HG03139 (cell line): Measurements from ENCODE around the gene ZBTB14.

ENCODE experiments used
- ATAC-seq: cut with Tn5 transposase; IDR thresholded peaks from one replicate; pipeline ENCODE4 v1.9.1; 2021; ENCODE audit not compliant: unreplicated experiment

Gene ZBTB14

DNA sequence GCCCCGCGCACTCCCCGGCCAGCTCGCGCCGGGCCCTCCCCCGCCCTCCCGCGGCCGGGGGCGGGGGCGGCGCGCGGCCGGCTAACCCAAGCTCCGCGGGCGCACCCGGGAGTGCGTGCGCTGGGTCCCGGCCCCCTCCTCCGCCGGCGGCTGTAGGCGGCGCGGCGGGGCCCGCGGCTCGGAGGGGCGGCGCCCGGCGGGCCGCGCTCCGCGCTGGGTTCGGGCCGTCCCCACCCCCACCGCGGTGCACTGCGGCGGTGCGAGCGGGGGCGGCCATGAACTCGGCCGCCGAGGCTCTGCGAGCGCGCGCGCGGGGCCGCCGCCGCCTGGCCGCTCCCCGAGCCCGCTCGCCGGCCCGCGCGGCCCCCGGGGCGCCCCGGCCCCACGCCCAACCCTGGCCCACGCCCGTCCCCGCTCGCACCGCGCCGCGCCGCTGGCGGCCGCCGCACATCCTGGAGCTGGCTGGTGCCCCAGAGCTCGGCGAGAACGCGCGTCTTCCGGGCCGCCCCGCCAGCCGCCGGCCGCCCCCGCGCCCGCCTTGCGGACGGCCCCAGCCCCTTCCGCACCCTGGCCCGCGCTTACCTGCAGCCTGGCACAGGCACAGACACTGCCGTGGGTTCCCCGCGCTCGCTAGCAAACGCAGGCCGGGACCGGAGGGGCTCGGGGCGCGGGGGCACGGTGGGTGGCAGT is at the start of gene ZBTB14:
Gene ZBTB14 (minus strand): TSS at position 496 of the 690 bp plus-strand sequence. CDS start 2,480 bp downstream, outside the sequence.
- peak; percentile 31 for ATAC-seq

- no peak for ATAC-seq
These were observed 43.8 kb upstream of the ZBTB14 start for GRCh38 chr18:5339202-5339834.

GRCh38 chr18:5334456-5335075 is 39.0 kb upstream of the ZBTB14 start:
- no peak for ATAC-seq

DNA sequence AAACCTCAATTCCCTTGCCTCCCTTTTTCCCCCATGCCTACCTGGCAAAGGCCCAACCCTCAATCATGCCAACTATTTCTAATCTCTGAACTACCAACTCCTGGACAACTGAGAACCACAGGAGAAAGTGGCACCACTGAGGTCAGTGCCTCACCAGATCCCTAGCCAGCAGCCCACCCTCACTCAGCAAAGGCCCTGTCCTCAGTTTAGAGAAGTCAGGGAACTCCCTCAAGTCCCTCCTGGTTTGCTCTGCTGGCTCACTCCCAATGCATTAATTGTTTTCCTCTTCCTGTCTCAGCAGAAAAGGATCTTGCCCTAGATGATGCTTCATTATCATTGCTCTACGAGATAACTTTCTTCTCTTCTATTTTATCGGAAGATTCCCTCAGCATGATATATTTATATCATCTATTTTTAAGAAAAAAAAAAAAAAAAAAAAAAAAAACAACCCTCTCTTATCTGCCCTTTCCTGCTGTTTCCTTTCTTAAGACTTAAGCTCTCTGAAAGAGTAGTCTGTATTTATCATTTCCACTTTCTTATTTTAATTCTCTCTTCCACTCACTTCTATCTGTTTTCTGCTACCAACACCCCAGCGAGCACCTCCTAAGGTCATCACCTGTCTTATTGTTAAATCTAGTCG is 22.7 kb upstream of the ZBTB14 start:
- ATAC-seq = no peak

GRCh38 chr18:5317186-5317585 is 21.7 kb upstream of the ZBTB14 start:
- ATAC-seq = no peak

DNA sequence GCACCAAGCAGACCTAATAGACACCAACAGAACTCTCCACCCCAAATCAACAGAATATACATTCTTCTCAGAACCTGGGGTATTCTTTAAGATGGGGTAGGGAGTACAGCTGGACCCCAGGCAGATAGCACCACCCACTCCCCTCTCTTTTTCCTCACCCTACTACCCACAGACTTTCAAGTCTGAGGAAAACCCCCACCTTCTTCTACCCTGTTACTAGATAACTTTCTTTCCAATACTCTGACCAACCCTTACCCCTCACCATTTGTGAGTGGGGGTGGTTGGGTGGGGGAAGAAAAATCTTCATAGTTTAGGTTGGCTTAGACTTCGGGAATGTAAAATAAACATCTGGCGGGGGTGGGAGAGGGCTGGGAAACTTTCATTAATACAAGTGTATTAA is 20.3 kb upstream of the ZBTB14 start:
- ATAC-seq = no peak

- ATAC-seq = no peak
These were observed 15.9 kb upstream of the ZBTB14 start for GRCh38 chr18:5311301-5311989.

GRCh38 chr18:5309888-5310470 is 14.5 kb upstream of the ZBTB14 start:
- ATAC-seq = peak; percentile 98

- no peak for ATAC-seq
These were observed 10.3 kb upstream of the ZBTB14 start for GRCh38 chr18:5305835-5306234.

DNA sequence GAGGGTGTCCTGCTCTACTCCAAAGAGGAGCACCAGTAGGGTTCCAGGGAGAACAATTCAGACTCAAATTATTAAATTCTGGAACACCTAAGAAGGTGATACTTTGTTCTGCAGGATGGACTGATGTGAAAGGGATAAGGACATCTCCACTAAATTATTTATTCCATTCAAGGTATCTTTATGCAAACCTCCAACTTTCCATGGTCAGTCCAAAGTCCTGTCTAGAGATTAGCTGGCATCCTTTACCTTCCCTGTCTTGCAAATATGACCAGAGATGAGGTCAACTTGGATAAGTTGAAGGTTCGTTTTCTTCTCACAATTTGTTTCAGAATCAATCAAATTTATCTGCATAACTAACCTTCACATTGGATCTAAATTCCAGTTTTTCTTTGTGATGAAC is 8.7 kb upstream of the ZBTB14 start:
- no peak for ATAC-seq

DNA sequence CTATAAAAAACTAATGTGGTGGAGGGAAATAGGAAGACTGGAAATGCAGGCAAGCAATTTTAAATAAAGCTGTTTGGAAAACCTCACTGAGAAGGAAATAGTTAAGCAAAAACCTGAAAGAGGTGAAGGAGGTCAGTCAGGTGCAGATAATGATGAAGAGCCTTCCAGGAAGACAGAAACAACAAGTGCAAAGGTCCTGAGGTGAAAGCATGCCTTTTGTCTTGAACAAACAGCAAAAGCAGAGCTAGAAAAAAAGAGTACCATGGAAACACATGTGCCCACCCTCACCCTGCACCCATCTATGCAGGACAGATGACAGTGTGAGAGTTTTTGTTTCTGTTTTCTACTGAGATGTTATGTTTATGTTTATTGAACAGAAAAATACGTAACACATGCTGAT is 8.1 kb upstream of the ZBTB14 start:
- no peak for ATAC-seq

DNA sequence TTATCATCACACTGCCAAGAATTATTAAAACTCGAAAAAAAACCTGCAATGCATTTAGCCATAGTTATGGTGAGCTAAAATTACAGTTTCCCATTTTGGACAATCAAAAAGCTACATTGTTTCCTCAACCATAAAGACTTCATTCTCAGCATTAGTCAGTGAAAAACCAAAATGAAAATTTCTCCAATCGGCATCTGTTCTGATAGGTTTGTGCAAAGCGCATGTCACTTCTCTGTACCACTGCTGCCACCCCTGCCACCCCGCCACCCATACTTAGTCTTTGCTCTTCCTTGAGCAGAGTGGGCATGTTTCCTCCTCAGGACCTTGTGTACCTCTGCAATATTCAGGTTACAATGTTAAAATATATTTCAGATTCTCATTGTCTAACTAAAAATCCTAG is 7.1 kb upstream of the ZBTB14 start:
- ATAC-seq = no peak

GRCh38 chr18:5300476-5301010 is 5.0 kb upstream of the ZBTB14 start:
- ATAC-seq = no peak

DNA sequence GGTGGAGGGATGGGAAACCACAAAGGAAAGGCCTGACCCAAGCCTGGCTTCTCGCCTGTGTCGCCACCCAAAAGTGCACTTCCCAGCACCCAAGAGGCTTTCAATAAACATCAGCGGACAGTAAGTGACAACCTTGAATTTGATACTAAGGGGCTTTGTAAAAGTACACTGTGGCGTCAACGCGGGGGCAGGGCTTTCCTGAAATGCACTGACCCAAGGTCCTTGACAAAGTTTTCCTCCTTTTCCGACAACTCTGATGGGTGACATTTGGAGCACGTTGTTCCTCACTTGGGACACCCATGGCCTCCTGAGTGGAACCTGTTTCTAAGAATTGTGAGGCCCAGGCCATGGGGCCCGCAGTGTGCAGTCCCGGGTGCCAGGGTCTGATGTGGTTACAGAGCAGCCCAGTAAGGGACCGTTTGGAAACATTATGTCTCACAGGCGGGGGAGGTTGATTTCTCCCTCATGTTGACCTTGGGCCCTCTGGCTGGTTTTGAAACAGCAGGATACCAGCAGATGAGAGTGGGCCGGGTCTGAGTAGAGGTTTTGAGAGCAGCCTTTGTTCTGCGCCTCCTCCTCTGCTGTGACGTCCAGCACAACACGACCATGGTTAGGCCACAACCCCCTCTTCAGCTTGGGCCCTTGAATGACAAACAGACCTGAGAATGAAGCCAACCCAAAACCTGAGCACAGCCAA is 2.8 kb upstream of the ZBTB14 start:
- no peak for ATAC-seq

DNA sequence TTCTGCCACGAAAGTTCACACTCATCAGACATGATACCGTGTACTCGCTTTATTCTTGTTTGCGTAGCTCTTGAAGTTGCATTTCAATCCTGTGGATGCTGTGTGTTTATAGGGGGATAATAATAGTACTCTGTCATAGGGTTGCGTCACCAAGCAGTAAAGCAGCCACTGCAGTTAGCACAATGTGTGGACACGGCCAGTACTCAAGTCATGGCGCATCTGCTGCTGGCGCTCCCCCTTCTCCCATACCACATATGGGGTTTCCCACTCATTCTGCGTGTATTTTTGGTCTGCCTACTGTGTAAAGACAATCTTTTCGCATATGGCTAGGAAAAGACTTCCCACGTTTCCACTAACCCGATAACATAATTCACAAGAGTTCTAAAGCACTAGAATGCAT is 2.1 kb upstream of the ZBTB14 start:
- ATAC-seq = no peak

GRCh38 chr18:5296706-5297320 is 1.3 kb upstream of the ZBTB14 start:
- peak; percentile 8 for ATAC-seq

DNA sequence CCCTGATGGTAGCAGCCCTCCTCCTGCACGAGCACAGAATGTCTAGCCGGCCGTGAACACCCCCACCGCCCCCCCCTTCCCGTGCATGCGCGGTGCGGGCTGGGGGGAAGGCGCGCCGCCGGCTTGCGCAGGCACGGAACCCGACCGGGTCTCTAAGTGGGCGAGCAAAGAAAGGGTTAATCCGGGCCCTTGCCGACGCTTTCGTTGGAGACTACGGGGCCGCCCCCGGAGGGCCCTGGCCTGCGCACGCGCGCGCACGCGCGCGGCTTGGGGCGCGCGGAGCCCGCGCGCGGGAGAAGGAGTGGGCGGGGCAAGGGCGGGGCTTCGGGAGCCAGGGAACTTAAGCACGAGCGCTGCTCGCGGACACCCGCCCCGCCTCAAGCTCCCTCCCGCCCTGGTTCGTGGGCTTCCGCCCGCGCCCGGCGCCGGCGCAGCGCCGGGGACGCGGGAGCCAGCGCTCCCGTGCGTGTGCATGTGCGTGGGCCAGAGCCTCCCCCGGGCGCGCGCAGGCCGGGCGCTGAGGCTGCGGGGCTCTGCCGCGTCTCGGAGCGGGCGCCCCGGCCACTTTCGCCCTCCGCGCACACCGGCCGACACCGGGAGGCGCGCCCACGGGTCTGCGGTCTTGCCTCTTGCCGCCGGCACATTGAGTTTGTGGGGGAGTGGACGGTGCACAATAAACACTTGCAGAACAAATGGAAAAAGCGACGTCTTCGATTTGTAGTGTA is 617 bp upstream of the ZBTB14 start:
- peak; percentile 53 for ATAC-seq

- ATAC-seq = peak; percentile 22
These were observed 882 bp downstream of the ZBTB14 start for GRCh38 chr18:5294457-5295230.
